Stimulated activated CD4-positive, alpha-beta T cell treated with anti-CD3 and anti-CD28 coated beads, Interleukin-1b, Interleukin-23, amount 100 ng/mL, for 4 hours (primary cell): ENCODE measurements around the gene FRMD4A.

Experiments
- DNase-seq, 2 donors: peaks; one replicate each; pipeline ENCODE4 v3.0.0-alpha.2; 2020; ENCODE audit warnings: low read depth in 2 of 2

Gene FRMD4A

GRCh38 chr10:13615650-13616300, 714.9 kb downstream of the FRMD4A start:
- DNase-seq, result no peak

GRCh38 chr10:13614530-13615332, 716.0 kb downstream of the FRMD4A start:
- DNase-seq, result no peak

GRCh38 chr10:13613519-13613918, 717.2 kb downstream of the FRMD4A start:
- no peak for DNase-seq

GRCh38 chr10:13612654-13613373, 717.9 kb downstream of the FRMD4A start:
- DNase-seq, result no peak

- no peak for DNase-seq
These were observed 722.4 kb downstream of the FRMD4A start for GRCh38 chr10:13608246-13608853.

GRCh38 chr10:13604357-13605040, 726.2 kb downstream of the FRMD4A start:
- DNase-seq, result no peak

GRCh38 chr10:13597909-13598308, 732.8 kb downstream of the FRMD4A start:
- no peak for DNase-seq

- DNase-seq, result no peak
These were observed 736.1 kb downstream of the FRMD4A start for GRCh38 chr10:13594641-13595040.
